ENCODE results near the gene KDM7A. TPM values are rescaled to one million over a fixed set of nuclear protein-coding genes. Genes with fewer than 3 reads are reported as not detected.

Gene KDM7A
- total RNA-seq, 1 experiment from 2014 or later = 6.6 TPM

DNA sequence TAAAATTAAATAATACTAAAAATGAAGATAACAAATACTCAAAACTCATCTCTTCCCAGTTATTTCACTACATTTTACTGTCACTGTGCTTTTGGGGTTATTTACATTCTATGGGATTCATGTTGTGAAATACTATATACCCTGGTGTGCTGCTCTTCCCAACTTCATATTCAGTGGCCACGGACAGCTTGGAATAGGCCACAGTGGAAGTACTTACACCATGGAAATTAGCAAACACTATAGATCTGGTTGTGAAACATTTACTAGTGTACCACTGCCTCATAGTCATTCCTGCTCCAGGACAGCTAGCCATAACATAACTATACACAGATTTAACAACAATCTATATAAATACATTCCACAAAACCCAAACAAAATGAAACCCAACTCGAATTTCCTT, 21.2 kb upstream of the KDM7A start:
- H2BK15ac ChIP-seq (ENCODE audit: low read depth, low read length) = no peak overlapping the region
- no peak overlapping the region for H3K4ac ChIP-seq (ENCODE audit: low read depth, low read length)
- no peaks in the 10 kb centered on the region for H3K9me3 ChIP-seq (ENCODE audit: control insufficient read depth, low read depth, low read length)
- H3K79me1 ChIP-seq (ENCODE audit: insufficient read depth, low read depth, low read length, poor library complexity, severe bottlenecking) = no peaks in the 10 kb centered on the region
- H3K9ac ChIP-seq (ENCODE audit: extremely low read depth, insufficient read length, low read length) = no peak overlapping the region
- no peak overlapping the region for H4K91ac ChIP-seq (ENCODE audit: insufficient read length, low read depth, low read length)
- H3K56ac ChIP-seq (ENCODE audit: insufficient read length, low read depth, low read length) = no peak overlapping the region
- no peak for DNase-seq
- H3K4me2 ChIP-seq (ENCODE audit: insufficient read depth, insufficient read length, low read length) = no peak overlapping the region
- H3K79me2 ChIP-seq (ENCODE audit: insufficient read depth, low read length) = no peaks in the 10 kb centered on the region
- no peak overlapping the region for H3K14ac ChIP-seq (ENCODE audit: insufficient read depth, low read length)
- no peak overlapping the region for H4K5ac ChIP-seq (ENCODE audit: insufficient read length, low read depth, low read length)
- H4K20me1 ChIP-seq (ENCODE audit: control insufficient read depth, insufficient read depth, insufficient read length) = no peaks in the 10 kb centered on the region
- H2BK20ac ChIP-seq (ENCODE audit: low read depth, low read length, poor library complexity, severe bottlenecking) = no peak overlapping the region
- no peak overlapping the region for H3K23ac ChIP-seq (ENCODE audit: insufficient read length, low read depth, low read length)
- H3K27ac ChIP-seq (ENCODE audit: insufficient read length, low read depth, low read length) = no peak overlapping the region
- H2BK12ac ChIP-seq (ENCODE audit: insufficient read length, low read depth, low read length) = no peak overlapping the region
- WGBS (ENCODE audit: extremely low coverage, insufficient read length, low lambda C conversion rate) = no CpG with 5 or more reads among the region's 2 CpGs
- no peak overlapping the region for H2BK5ac ChIP-seq (ENCODE audit: insufficient read length, low read length)
- no peak overlapping the region for H2BK120ac ChIP-seq (ENCODE audit: low read depth, low read length, poor library complexity, severe bottlenecking)
- H3K18ac ChIP-seq (ENCODE audit: insufficient read length, low read depth, low read length) = no peak overlapping the region
- H4K8ac ChIP-seq (replicated peaks; ENCODE audit: insufficient read length, low read depth, low read length) = no peak overlapping the region
- no peaks in the 10 kb centered on the region for H3K27me3 ChIP-seq (ENCODE audit: insufficient read depth, low read length)
- no peaks in the 10 kb centered on the region for H3K4me1 ChIP-seq (ENCODE audit: insufficient read depth, low read length)
- TF ChIP-seq, protein P1, sequence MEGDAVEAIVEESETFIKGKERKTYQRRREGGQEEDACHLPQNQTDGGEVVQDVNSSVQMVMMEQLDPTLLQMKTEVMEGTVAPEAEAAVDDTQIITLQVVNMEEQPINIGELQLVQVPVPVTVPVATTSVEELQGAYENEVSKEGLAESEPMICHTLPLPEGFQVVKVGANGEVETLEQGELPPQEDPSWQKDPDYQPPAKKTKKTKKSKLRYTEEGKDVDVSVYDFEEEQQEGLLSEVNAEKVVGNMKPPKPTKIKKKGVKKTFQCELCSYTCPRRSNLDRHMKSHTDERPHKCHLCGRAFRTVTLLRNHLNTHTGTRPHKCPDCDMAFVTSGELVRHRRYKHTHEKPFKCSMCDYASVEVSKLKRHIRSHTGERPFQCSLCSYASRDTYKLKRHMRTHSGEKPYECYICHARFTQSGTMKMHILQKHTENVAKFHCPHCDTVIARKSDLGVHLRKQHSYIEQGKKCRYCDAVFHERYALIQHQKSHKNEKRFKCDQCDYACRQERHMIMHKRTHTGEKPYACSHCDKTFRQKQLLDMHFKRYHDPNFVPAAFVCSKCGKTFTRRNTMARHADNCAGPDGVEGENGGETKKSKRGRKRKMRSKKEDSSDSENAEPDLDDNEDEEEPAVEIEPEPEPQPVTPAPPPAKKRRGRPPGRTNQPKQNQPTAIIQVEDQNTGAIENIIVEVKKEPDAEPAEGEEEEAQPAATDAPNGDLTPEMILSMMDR (conservative IDR thresholded peaks at IDR 0.05) = no peak
- no peak overlapping the region for H2AK5ac ChIP-seq (ENCODE audit: insufficient read length, low read length)
- no peak overlapping the region for H3T11ph ChIP-seq (ENCODE audit: low read length)
- no peak overlapping the region for H2AFZ ChIP-seq (ENCODE audit: low read length)
- Mint-ChIP-seq H3K27ac (no peak overlapping the region), H3K9me3 (peaks cover 5 to 12% of the 10 kb centered on the region in 2 experiments; a peak in 3 of 5 replicates), H3K4me1 (peaks cover 8 to 13% of the 10 kb centered on the region in 2 experiments), H3K4me3 (no peak overlapping the region), H3K27me3 (ENCODE audit: low read depth) (peaks cover 20% of the 10 kb centered on the region), H3K36me3 (ENCODE audit: insufficient read depth in 1 of 3, low read depth in 3 of 3) (peaks cover 0 to 10% (median 0%) of the 10 kb centered on the region in 3 experiments; a peak in 3 of 7 replicates)
- no peaks in the 10 kb centered on the region for H3K23me2 ChIP-seq (ENCODE audit: insufficient read length, low read depth, low read length, poor library complexity, severe bottlenecking)

Measured in H9 (cell line).